A673 (cell line): ENCODE results near the gene SPON1.
"Not testable (repeated sequence)": the region's sequence is repeated elsewhere in the genome, so short reads cannot be mapped to it uniquely, and the experiment has no call there.

Source experiments
- EZH2 ChIP-seq: fragments of 200-600 bp; sonication (generic); IDR thresholded peaks from 2 replicates; pipeline ENCODE4 v1.6.1; 2017; ENCODE audit warnings: borderline replicate concordance, low read depth, mild to moderate bottlenecking, mixed read lengths, antibody characterized with exemption, low read length; ENCODE audit not compliant: poor library complexity, severe bottlenecking
- TF ChIP-seq, protein P1 (sequence below): fragments of 300-800, 200-600 bp; sonication (generic); conservative IDR thresholded peaks from 2 replicates; pipeline ENCODE4 v1.5.1; 2017; ENCODE audit warnings: low read depth, mild to moderate bottlenecking, antibody characterized with exemption, low read length, moderate library complexity, mixed read lengths

DNA sequence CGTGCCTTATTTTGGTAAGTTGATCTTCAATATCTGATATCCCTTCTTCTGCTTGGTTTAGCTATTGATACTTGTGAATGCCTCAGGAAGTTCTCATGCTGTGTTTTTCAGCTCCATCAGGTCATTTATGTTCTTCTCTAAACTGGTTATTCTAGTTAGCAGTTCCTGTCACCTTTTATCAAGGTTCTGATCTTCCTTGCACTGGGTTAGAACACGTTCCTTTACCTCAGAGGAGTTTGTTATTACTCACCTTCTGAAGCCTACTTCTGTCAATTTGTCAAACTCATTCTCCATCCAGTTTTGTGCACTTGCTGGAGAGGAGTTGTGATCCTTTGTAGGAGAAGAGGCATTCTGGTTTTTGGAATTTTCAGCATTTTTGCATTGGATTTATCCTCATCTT, 126.3 kb downstream of the SPON1 start:
- TF ChIP-seq, protein P1, sequence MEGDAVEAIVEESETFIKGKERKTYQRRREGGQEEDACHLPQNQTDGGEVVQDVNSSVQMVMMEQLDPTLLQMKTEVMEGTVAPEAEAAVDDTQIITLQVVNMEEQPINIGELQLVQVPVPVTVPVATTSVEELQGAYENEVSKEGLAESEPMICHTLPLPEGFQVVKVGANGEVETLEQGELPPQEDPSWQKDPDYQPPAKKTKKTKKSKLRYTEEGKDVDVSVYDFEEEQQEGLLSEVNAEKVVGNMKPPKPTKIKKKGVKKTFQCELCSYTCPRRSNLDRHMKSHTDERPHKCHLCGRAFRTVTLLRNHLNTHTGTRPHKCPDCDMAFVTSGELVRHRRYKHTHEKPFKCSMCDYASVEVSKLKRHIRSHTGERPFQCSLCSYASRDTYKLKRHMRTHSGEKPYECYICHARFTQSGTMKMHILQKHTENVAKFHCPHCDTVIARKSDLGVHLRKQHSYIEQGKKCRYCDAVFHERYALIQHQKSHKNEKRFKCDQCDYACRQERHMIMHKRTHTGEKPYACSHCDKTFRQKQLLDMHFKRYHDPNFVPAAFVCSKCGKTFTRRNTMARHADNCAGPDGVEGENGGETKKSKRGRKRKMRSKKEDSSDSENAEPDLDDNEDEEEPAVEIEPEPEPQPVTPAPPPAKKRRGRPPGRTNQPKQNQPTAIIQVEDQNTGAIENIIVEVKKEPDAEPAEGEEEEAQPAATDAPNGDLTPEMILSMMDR: not testable (repeated sequence)
- TF ChIP-seq EZH2: not testable (repeated sequence)
